ENCODE measurements around the gene NDUFA11. TPM values are rescaled to one million over a fixed set of nuclear protein-coding genes. Genes with fewer than 3 reads are reported as not detected.

NDUFA11 gene
- total and polyA plus RNA-seq, 8 donors: 22.2 to 524 (median 344) TPM

- no peak for DNase-seq
- Histone ChIP-seq H3K4me3 (no peak overlapping the region), H3K27me3 (no peaks in the 10 kb centered on the region), H3K9me3 (no peaks in the 10 kb centered on the region), H3K27ac (peak overlapping the region in 3 of 5 donors; percentile 9 to 78 (median 78)), H3K36me3 (peaks cover 43 to 94% (median 83%) of the 10 kb centered on the region in 4 donors), H3K4me1 (peaks cover 10 to 95% (median 49%) of the 10 kb centered on the region in 4 donors)
- TF ChIP-seq POLR2AphosphoS5 (IDR thresholded peaks at IDR 0.05): no peak
- no peak for TF ChIP-seq EP300 (IDR thresholded peaks at IDR 0.05)
- TF ChIP-seq CTCF (IDR thresholded peaks at IDR 0.05): no peak
- TF ChIP-seq POLR2A (IDR thresholded peaks at IDR 0.05): no peak
- intact Hi-C loops (cut with DNase I; ENCODE audit: low total_unique reads): no loop called here
- 83 to 98% (median 96%) methylated on average over 18 of the region's 18 CpGs for WGBS, 5 donors
These were observed 28.6 kb upstream of the NDUFA11 start for GRCh38 chr19:5932146-5932545.

GRCh38 chr19:5931251-5931650 is 27.7 kb upstream of the NDUFA11 start:
- TF ChIP-seq CTCF (IDR thresholded peaks at IDR 0.05): no peak
- no peak for TF ChIP-seq EP300 (IDR thresholded peaks at IDR 0.05)
- no peak for TF ChIP-seq POLR2A (IDR thresholded peaks at IDR 0.05)
- no peak for TF ChIP-seq POLR2AphosphoS5 (IDR thresholded peaks at IDR 0.05)
- no peak for DNase-seq
- intact Hi-C loops (cut with DNase I; ENCODE audit: low total_unique reads): no loop called here
- peaks cover 16 to 97% (median 52%) of the 10 kb centered on the region in 4 donors for H3K4me1 ChIP-seq
- peak overlapping the region in 1 of 5 donors; percentile 78 for H3K27ac ChIP-seq
- WGBS, 5 donors: 90 to 95% (median 92%) methylated on average over 11 of the region's 11 CpGs
- H3K27me3 ChIP-seq: no peaks in the 10 kb centered on the region
- no peaks in the 10 kb centered on the region for H3K9me3 ChIP-seq
- no peak overlapping the region for H3K4me3 ChIP-seq
- H3K36me3 ChIP-seq: peaks cover 46 to 96% (median 88%) of the 10 kb centered on the region in 4 donors

GRCh38 chr19:5929625-5930024 is 26.0 kb upstream of the NDUFA11 start:
- intact Hi-C loops (cut with DNase I; ENCODE audit: low total_unique reads): no loop called here
- Histone ChIP-seq H3K27ac (peak overlapping the region in 3 of 5 donors; percentile 22 to 79 (median 55)), H3K9me3 (no peaks in the 10 kb centered on the region), H3K36me3 (peaks cover 62 to 96% (median 93%) of the 10 kb centered on the region in 4 donors), H3K4me1 (peaks cover 11 to 94% (median 42%) of the 10 kb centered on the region in 4 donors), H3K4me3 (no peak overlapping the region), H3K27me3 (no peaks in the 10 kb centered on the region)
- TF ChIP-seq EP300 (IDR thresholded peaks at IDR 0.05) (no peak), POLR2AphosphoS5 (IDR thresholded peaks at IDR 0.05) (peak in 1 of 3 donors; percentile 19)
- DNase-seq: no peak
- WGBS, 5 donors: 69 to 79% (median 74%) methylated on average over 11 to 14 of the region's 14 CpGs

GRCh38 chr19:5929179-5929578 is 25.6 kb upstream of the NDUFA11 start:
- H3K4me3 ChIP-seq: no peak overlapping the region
- intact Hi-C loops (cut with DNase I; ENCODE audit: low total_unique reads): no loop called here
- no peak for DNase-seq
- peak overlapping the region in 3 of 5 donors; percentile 22 to 79 (median 55) for H3K27ac ChIP-seq
- H3K36me3 ChIP-seq: peaks cover 67 to 100% (median 97%) of the 10 kb centered on the region in 4 donors
- H3K9me3 ChIP-seq: no peaks in the 10 kb centered on the region
- TF ChIP-seq CTCF (IDR thresholded peaks at IDR 0.05) (no peak), EP300 (IDR thresholded peaks at IDR 0.05) (no peak), POLR2A (IDR thresholded peaks at IDR 0.05) (no peak), POLR2AphosphoS5 (IDR thresholded peaks at IDR 0.05) (no peak)
- H3K27me3 ChIP-seq: no peaks in the 10 kb centered on the region
- H3K4me1 ChIP-seq: peaks cover 11 to 90% (median 38%) of the 10 kb centered on the region in 4 donors
- WGBS, 5 donors: 84 to 87% (median 85%) methylated on average over 12 to 13 of the region's 13 CpGs

GRCh38 chr19:5927441-5927821 is 23.8 kb upstream of the NDUFA11 start:
- DNase-seq: no peak
- Histone ChIP-seq H3K4me1 (peaks cover 0 to 72% (median 28%) of the 10 kb centered on the region in 4 donors), H3K4me3 (no peak overlapping the region), H3K27ac (peak overlapping the region in 4 of 5 donors; percentile 64 to 79 (median 72)), H3K27me3 (no peaks in the 10 kb centered on the region), H3K36me3 (peaks cover 75 to 100% (median 100%) of the 10 kb centered on the region in 4 donors), H3K9me3 (no peaks in the 10 kb centered on the region)
- TF ChIP-seq CTCF (IDR thresholded peaks at IDR 0.05) (no peak), EP300 (IDR thresholded peaks at IDR 0.05) (no peak), POLR2AphosphoS5 (IDR thresholded peaks at IDR 0.05) (no peak), POLR2A (IDR thresholded peaks at IDR 0.05) (no peak)
- intact Hi-C loops (cut with DNase I; ENCODE audit: low total_unique reads): no loop called here
- WGBS, 5 donors: 87 to 95% (median 92%) methylated on average over 8 of the region's 8 CpGs
